ENCODE data around the gene FAM200C. TPM values are rescaled to one million over a fixed set of nuclear protein-coding genes. Genes with fewer than 3 reads are reported as not detected.

FAM200C gene
- total and polyA plus RNA-seq, 10 of the 15 experiments (the other 5 are each of a cell fraction or from before 2014, with no cell fraction given) = 1.0 to 5.4 (median 2.2) TPM

DNA sequence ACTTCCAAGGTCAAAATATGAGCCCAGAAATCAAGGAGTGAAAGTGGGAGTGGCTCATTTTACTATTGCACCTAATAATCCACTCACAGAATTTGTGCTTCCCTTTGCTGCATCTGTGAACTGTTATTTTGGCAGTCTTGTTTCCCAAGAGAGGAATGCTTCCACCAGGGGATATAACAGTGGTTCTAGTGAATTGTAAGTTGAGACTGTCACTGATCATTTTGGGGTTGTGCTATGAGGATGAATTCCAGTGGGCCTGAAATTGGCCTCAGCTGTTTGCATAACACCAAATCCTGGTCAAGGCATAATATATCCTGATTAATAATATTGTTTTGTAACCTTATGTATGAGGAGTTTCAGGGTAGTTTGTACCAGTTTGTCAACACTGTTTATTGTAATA is 14.4 kb downstream of the FAM200C start:
- H3K4me3 ChIP-seq = no peak overlapping the region
- in situ Hi-C loops (cut with MboI) = no loop called here

More for the DNA sequence above, 14.4 kb downstream of the FAM200C start:
- Histone ChIP-seq H3K79me2 (ENCODE audit: control insufficient read depth, insufficient read depth, low read length) (no peaks in the 10 kb centered on the region), H2AFZ (ENCODE audit: control insufficient read depth, low read depth, low read length) (no peak overlapping the region), H3K4me2 (ENCODE audit: control insufficient read depth, insufficient read depth) (no peak overlapping the region), H3K9ac (ENCODE audit: control insufficient read depth, insufficient read depth, low read length) (no peak overlapping the region), H3K27ac (ENCODE audit: control insufficient read depth, insufficient read depth) (no peak overlapping the region), H3K36me3 (ENCODE audit: control insufficient read depth in 2 of 2, insufficient read depth in 2 of 2, low read length in 1 of 2) (no peaks in the 10 kb centered on the region), H3K4me1 (ENCODE audit: control insufficient read depth, insufficient read depth, low read length) (no peaks in the 10 kb centered on the region), H3K27me3 (replicated peaks in 1 of 2; ENCODE audit: control insufficient read depth in 2 of 2, insufficient read depth in 2 of 2, low read length in 1 of 2) (no peaks in the 10 kb centered on the region; a peak in 1 of 4 replicates), H4K20me1 (ENCODE audit: control insufficient read depth, insufficient read depth) (no peaks in the 10 kb centered on the region), H3K9me3 (replicated peaks; ENCODE audit: control insufficient read depth, insufficient read depth, low read length) (no peaks in the 10 kb centered on the region; the same call in 1 of the 3 replicates)
- BruUV-seq (replicated peaks) = no TSS peak
- intact Hi-C loops (cut with micrococcal nuclease; ENCODE audit: unreplicated experiment) = no loop called here
- RAD21 ChIA-PET (ENCODE audit: unreplicated experiment) = no interaction called here
- no peak for ATAC-seq
- TF ChIP-seq BCLAF1 (IDR thresholded peaks at IDR 0.05) (no peak), RBBP5 (conservative IDR thresholded peaks at IDR 0.05) (no peak), RCOR1 (conservative IDR thresholded peaks at IDR 0.05; ENCODE audit: low read depth, low read length) (no peak), SREBF2 (IDR thresholded peaks at IDR 0.05; ENCODE audit: low read length) (no peak), RFX5 (IDR thresholded peaks at IDR 0.05; ENCODE audit: low read depth, low read length) (no peak), MEF2B (IDR thresholded peaks at IDR 0.05; ENCODE audit: partially characterized antibody, poor library complexity, severe bottlenecking) (no peak), PAX5 (IDR thresholded peaks at IDR 0.05; ENCODE audit: borderline replicate concordance, low read depth, low read length) (no peak), GABPA (IDR thresholded peaks at IDR 0.05; ENCODE audit: low read depth) (no peak), MTA3 (IDR thresholded peaks at IDR 0.05; ENCODE audit: borderline replicate concordance, low read length) (no peak), FOXM1 (IDR thresholded peaks at IDR 0.05; ENCODE audit: low read depth, low read length) (no peak), MAX (IDR thresholded peaks at IDR 0.05; ENCODE audit: low read depth, low read length) (no peak), SMARCA5 (IDR thresholded peaks at IDR 0.05) (no peak), PAX8 (IDR thresholded peaks at IDR 0.05) (no peak), E2F4 (IDR thresholded peaks at IDR 0.05; ENCODE audit: low read depth, low read length) (no peak), BCL11A (IDR thresholded peaks at IDR 0.05; ENCODE audit: low read depth, low read length) (no peak), EP300 (IDR thresholded peaks at IDR 0.05; ENCODE audit: borderline replicate concordance in 1 of 2, control insufficient read depth in 1 of 2, low read depth in 2 of 2, low read length in 2 of 2) (no peak)
- TF ChIP-seq, protein P1, sequence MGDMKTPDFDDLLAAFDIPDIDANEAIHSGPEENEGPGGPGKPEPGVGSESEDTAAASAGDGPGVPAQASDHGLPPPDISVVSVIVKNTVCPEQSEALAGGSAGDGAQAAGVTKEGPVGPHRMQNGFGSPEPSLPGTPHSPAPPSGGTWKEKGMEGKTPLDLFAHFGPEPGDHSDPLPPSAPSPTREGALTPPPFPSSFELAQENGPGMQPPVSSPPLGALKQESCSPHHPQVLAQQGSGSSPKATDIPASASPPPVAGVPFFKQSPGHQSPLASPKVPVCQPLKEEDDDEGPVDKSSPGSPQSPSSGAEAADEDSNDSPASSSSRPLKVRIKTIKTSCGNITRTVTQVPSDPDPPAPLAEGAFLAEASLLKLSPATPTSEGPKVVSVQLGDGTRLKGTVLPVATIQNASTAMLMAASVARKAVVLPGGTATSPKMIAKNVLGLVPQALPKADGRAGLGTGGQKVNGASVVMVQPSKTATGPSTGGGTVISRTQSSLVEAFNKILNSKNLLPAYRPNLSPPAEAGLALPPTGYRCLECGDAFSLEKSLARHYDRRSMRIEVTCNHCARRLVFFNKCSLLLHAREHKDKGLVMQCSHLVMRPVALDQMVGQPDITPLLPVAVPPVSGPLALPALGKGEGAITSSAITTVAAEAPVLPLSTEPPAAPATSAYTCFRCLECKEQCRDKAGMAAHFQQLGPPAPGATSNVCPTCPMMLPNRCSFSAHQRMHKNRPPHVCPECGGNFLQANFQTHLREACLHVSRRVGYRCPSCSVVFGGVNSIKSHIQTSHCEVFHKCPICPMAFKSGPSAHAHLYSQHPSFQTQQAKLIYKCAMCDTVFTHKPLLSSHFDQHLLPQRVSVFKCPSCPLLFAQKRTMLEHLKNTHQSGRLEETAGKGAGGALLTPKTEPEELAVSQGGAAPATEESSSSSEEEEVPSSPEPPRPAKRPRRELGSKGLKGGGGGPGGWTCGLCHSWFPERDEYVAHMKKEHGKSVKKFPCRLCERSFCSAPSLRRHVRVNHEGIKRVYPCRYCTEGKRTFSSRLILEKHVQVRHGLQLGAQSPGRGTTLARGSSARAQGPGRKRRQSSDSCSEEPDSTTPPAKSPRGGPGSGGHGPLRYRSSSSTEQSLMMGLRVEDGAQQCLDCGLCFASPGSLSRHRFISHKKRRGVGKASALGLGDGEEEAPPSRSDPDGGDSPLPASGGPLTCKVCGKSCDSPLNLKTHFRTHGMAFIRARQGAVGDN (IDR thresholded peaks at IDR 0.05) = no peak
- CTCF ChIA-PET = no interaction called here
- DNase-seq (ENCODE audit: low read depth, low spot score) = no peak
- POLR2A ChIA-PET = no interaction called here
- FAIRE-seq = no peak
- SMC1A ChIA-PET (ENCODE audit: uncharacterized antibody, unreplicated experiment) = no interaction called here
